Measurements from ENCODE around the gene KIT. TPM values are rescaled to one million over a fixed set of nuclear protein-coding genes. Genes with fewer than 3 reads are reported as not detected.

KIT gene
- polyA plus RNA-seq, 4 donors, result 16.2 to 19.9 (median 17.9) TPM

DNA sequence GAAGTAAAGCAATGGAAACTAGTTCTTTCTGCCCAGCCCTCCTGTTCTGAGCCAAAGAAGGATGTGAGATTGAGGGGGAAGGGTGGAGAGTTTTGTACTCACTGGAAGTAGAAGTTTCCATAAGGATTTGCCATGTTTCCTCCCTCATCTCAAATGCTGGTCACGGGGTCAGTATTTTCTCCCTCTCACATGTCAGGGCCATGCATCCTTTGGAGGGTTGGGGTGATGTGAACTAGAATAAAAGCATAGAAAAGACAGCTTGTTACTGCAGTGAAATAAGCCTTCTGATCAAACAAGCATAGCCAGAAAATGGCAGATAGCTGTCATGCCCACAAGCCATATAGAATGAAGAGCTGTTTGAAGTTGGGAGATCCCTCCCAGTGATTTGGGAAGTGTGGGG lies 79.7 kb downstream of the KIT start:
- no peak for DNase-seq (ENCODE audit: low read depth in 4 of 4, low spot score in 3 of 4)

DNA sequence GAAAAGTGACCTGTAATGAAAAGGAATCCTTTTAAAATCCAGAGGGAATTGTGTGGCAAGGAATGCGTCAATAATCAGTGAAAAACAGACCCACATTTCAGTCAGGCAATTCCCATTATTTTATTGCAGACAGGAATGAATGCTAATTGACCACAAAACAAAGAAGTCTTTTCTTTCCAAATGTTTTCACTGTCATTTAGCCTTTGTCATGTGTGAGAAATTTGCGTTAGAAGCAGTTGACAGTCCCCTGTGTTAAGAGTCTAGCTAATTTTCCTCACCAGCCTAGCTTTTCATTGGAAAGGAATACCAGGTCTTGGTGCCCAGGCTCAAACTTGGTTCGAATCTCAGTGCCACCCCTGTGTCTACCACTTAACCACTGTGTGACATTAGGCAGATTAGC lies 83.4 kb downstream of the KIT start:
- no peak for DNase-seq (ENCODE audit: low read depth in 4 of 4, low spot score in 3 of 4)

DNA sequence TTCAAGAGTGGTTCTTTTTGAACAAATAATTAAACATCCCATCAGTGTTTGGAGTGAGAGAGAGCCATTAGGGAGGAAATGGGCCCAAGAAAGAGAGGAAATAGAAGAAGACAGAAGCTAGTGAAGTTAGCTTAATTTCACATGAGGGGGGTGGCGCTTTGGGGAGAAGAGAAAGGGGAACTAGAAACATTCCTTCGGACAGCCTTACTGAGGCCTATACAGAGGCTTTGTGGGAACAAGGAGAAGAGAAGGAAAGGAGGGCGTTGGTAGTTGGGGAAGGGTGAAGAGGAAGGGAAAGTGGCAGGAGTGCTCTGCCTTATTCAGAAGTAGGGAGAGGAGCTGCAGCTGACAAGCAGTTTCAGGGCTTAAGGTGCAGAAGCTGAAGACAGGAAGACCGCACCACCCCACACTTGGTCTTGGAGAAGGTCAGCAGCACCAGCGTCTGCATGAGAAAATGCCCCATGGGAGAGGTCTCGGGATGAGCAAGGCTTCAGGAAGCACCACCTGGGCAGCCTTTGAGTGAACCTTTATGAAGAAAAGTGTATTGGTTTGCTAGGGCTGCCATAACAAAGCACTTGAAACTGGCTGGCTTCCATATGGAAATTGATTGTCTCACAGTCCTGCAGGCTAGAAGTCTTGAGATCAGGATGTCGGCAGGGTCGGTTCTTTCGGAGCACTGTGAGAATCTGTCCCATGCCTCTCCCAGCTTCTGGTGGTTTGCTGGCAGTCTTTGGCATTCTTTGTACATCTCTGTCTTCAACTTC lies 85.1 kb downstream of the KIT start:
- DNase-seq (ENCODE audit: low read depth in 4 of 4, low spot score in 3 of 4), result no peak

DNA sequence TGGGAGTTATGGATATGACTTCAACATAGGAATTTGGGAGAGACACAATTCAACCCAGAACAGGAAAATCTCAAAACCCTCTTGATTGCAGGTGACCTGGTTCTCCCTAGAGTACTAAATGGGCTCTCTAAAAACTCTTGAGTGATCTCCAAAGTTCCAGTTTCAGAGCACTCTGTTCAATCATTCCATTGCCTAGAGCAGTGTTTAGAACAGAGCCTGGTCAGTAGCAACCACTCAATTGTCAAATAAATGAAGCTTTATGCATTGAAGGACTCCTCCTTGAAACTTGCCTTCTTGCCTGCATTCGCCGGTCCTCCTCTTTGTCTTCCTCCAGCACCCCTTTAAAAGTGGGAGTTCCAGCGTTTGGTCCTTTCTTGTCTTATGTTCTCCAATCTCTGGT lies 85.8 kb downstream of the KIT start:
- no peak for DNase-seq (ENCODE audit: low read depth in 4 of 4, low spot score in 3 of 4)

DNA sequence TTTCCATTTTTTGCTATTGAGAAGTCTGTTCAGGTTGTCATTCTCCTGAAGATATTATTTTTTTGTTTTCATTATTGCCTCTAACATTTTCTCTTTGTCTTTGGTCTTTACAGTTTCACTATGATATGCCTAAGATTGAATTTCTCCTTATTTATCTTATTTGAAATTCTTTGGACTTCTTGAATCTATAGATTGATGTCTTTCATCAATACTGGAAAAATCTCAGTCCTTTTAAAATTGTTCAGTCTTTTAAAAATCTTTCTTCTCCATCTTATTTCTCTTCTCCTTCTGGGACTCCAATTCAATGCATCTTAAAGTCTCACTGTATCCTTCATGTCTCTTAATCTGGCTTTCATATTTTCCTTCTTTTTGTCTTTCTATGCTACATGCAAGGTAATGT lies 86.7 kb downstream of the KIT start:
- no peak for DNase-seq (ENCODE audit: low read depth in 4 of 4, low spot score in 3 of 4)

DNA sequence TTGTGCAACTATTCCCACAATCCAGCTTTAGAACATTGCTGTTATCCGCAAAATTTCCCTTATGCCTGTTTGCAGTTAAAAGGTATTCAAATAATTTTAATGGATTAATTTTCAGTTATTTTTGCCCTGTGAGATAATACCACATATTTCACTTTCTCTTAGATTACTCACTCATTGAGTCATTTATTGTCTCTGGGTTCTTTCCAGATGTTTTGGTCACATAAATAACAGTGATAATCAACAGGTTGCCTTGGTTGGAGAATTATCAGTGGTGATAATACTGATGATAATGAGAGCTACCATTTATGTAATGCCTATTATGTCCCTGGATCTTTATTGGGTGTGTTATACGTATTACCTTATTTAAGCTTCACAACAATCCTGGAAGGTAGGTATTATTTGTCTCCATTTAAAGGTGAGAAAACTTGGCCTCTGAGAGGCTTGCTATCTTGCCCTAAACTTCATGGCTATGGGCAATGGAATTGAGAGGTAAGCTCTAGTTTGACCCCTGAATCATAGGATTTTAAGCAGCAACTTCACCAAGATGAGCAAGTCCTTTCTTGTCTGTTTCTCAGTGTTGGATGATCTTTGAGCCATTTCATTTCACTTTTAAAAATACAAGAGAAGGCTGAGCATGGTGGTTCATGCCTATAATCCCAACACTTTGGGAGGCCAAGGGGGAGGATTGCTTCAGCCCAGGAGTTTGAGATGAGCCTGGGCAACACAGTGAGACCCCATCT lies 87.4 kb downstream of the KIT start:
- no peak for DNase-seq (ENCODE audit: low read depth in 4 of 4, low spot score in 3 of 4)

DNA sequence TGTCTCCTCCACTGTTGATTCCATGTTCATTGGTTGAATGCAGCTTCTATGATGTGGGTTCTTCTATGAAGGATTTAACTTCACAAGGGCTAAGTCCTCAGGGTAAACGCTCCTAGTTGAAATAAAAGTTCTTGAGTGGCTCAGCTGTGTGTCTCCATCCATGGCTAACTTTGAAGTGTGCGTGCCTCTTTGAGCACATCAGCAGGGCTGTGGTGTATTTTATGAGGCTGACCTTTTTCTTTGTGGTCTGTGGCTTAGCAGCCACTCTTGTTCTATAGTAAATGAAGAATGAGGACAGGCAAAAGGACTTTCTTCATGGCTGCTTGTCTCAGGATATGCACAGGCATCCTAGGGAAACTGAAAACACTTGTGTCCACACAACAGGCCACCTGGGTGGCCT lies 88.5 kb downstream of the KIT start:
- DNase-seq (ENCODE audit: low read depth in 4 of 4, low spot score in 3 of 4), result no peak

DNA sequence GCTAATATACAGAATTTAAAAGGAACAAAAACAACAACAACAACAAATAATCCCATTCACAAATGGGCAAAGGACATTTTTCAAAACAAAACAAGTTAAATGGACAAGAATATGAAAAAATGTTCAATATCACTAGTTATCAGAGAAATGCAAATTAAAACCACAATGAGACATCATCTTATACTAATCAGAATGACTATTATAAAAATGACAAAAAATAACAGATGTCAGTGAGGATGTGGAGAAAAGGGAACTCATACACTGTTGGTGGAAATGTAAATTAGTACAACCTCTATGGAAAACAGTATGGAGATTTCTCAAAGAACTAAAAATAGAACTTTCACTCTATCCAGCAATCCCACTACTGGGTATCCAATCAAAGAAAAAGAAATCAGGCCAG lies 92.6 kb downstream of the KIT start:
- no peak for DNase-seq (ENCODE audit: low read depth in 4 of 4, low spot score in 3 of 4)

DNA sequence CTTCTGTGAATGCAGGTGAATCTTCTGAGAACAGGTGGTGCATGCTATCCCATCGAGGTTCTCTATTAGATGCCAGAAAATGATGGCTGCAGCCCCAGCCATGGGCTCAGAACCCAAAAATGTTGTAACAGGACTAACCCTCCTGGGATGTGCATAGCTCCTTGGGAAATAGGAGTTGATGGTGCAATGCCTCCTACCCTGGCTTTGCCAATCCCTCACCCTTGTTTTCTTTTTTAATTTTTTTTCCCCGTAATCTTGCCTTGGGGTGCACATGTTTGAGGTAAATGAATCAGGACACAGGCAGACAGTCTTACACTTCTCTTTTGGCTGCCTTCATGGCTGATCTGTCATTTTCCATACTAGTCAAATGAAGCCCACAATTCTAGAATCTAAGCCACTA lies 96.6 kb downstream of the KIT start:
- no peak for DNase-seq (ENCODE audit: low read depth in 4 of 4, low spot score in 3 of 4)

DNA sequence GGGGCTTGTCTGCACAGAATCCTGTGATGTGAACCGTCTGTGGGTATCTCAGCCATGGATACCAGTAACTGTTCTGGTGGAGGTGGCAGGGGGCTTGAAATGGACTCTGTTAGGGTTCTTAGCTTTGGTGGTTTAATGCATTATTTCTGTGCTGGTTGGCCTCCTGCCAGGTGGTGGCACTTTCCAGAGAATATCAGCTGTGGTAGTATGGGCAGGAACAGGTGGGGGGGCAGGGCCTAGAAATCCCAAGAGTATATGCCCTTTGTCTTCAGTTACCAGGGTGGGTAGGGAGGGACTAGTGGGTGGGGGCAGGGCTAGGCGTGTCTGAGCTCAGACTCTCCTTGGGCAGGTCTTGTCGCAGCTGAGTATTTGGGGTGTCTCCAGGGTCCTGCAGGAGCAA lies 106.7 kb downstream of the KIT start:
- DNase-seq (ENCODE audit: low read depth in 4 of 4, low spot score in 3 of 4), result no peak

DNA sequence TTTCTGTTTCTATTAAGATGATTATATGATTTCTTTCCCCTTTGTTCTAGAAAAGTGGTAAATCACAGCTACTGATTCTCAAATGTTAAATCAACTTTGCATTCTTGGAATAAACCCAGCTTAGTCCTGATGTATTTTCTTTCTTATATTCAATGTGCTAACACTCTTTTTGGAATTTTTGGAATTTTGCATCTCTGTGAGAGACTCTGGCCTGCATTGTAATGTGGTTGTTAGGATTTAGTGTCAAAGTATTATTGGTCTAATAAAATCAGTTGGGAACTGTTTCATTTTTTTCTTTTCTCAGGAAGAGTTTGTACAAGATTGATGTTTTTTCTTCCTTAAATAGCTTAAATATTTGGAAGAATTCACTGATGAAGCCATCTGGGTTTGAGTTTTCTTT lies 109.6 kb downstream of the KIT start:
- no peak for DNase-seq (ENCODE audit: low read depth in 4 of 4, low spot score in 3 of 4)

DNA sequence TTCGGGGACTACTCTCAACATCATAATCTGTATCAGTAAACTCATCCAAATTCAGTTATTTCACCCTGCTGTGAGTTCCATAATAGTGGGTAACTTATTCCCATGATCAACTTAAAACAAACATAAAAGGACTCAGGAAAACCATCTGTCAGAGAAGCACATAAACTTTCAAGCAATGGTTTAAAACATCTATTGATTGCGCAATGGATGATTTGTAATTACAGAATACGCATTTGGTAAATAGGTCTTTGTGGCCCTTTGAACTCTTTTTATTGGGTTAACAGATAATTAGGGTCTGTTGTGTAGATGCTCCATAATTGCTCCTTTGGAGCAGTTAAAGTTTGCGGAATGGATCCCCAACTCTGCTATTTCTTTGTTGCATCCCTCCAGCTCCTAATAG lies 115.3 kb downstream of the KIT start:
- DNase-seq (ENCODE audit: low read depth in 4 of 4, low spot score in 3 of 4), result no peak

DNA sequence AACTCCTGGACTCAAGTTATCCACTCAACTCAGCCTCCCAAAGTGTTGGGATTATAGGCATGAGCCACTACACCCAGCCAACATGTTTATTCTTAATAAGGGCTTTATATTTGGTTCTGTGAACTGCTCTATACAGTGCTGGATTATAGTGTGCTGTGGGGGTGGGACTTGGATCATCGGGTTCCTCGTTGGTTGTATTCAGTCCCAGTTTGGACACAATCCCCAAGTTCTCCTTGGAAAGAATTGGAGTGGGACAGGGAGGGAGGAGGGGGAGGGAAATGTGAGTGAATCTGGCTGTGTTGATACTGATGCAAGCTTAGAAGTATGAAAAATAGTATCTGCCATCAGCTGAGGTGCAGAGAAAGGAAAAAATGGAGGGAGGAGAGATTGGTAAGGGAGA lies 121.3 kb downstream of the KIT start:
- DNase-seq (ENCODE audit: low read depth in 4 of 4, low spot score in 3 of 4), result no peak

DNA sequence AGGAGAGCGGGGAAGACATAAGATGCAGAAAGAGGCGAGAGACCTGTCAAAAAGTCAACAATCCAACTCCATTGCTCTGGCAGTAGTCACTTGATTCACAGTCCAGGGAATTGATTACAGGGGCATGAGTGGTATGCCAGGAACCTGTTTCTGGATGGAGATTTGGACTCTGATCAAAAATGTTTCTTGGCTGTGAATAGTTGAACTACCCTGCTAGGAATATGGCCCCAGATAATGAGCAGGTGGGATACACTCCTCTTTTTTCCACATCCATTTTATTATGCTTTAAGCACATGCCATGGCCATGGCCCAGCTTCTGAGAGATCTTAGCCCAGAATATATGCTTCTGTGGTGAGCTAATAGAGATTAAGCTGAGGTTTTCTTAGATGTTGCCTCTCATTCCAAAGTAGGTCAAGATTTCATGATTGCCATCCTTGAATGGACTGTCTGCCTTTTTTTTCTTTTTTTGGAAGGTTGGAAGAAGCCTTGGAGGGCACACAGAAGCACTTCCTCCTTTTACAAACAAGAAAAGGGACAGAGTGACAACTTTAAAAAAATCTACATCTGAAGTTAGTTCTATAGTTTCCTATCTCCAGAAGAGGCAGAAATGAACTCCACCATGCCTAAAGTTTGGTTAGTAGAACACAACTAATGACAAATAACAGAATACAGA lies 121.9 kb downstream of the KIT start:
- no peak for DNase-seq (ENCODE audit: low read depth in 4 of 4, low spot score in 3 of 4)

DNA sequence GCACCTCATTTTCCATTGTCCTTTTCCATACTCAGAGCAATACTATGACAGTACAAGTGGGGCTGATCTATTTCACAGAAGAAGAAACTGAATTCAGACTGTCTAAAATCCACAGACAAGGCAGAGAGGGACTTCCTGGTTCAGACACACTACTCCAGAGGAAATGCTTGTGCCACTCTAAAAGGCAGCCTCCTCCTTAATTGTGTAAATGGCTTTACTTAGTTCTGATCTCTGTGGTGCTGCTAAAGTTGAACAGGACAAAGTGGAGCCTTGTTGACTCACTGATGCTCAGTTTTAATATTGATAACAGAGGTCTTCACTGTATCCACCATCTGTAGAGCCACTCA lies 122.4 kb downstream of the KIT start:
- no peak for DNase-seq (ENCODE audit: low read depth in 4 of 4, low spot score in 3 of 4)

DNA sequence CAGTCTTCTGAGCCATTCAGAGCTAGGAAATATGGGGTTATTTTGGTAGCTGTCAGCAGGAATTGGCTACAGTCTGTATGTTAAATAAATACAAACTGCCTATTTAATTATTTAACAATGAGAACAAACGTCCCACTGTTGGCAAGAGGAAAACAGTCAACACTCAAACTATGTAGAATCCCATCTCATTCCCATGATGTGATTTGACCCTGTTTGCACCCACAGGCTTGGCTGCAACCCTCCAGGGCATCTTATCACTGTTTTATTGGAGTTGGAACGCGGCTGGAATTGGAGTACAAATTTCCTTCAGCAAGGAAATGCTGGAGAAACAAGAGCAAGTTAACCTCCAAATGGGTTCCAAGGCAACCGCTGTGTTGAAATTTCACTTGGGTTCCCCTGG lies 124.0 kb downstream of the KIT start:
- peak; percentile 10 to 19 (median 17) for DNase-seq (ENCODE audit: low read depth in 4 of 4, low spot score in 3 of 4)

DNA sequence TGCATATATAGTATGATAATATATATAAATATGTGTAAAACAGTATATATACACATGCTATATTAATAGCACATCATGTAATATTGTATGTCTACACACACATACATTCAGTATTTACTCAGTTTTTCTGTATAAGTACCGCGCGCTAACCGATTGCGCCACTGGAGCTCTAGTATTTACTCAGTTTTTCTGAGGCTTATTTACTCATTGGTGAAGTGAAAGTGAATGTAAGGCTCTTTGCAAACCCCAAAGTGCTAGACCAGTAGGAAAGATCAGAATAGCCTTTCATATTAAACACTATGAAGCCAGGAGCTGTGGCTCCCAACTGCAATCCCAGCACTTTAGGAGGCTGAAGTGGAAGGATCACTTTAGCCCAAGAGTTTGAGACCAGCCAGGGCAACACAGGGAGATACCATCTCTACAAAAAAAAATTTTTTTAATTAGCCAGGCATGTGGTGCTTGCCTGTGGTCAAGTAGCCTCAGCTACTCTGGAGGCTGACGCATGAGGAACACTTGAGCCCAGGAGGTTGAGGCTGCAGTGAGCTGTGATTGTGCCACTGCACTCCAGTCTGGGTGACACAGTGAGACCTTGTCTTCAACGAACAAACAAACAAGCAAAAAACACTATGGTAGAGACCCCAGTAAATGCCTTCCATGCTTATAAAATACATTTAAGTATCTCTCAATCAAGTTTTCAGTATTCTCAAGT lies 125.8 kb downstream of the KIT start:
- DNase-seq (ENCODE audit: low read depth in 4 of 4, low spot score in 3 of 4), result no peak

DNA sequence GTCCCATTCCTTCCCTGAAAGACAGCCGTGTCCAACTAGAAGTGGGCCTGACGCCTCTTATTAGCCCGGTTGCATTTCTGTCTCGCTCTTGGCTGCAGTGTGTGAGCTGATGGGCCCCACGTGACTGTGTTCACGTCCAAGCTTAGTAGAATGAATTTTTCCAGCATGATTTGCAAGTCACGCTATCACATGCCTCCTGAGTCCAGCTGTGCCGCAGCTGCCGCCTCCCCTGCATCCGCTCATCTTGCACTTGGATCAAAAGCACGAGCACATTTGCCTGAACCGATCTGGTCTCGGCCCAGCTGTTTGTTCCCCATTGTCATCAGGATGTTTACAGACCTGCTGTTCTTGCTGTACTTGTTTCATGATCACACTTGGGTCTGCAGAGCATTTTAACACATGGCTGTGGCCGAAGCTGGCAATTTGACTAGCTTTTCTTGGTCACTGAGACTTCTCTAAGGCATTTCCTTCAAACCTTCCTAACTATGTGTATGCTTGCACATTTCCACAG lies 126.5 kb downstream of the KIT start:
- DNase-seq (ENCODE audit: low read depth in 4 of 4, low spot score in 3 of 4), result peak; percentile 63 to 77 (median 70)

All from right renal pelvis (tissue), 4 donors.